Hepatocyte (in vitro differentiated cells): ENCODE measurements around the gene SEMA3G. TPM values are rescaled to one million over a fixed set of nuclear protein-coding genes. Genes with fewer than 3 reads are reported as not detected.

Source experiments
- DNase-seq: peaks from one replicate; pipeline ENCODE4 v3.0.0-alpha.2; 2016; ENCODE audit warnings: low spot score
- H2AFZ ChIP-seq: fragments of 200-600 bp; sonication (generic); 2 replicates; pipeline ENCODE4 v1.6.0; 2016; ENCODE audit warnings: antibody characterized with exemption, mild to moderate bottlenecking
- H3K27ac ChIP-seq: fragments of 200-600 bp; sonication (generic); 2 replicates; pipeline ENCODE4 v1.5.1; 2016; ENCODE audit warnings: mild to moderate bottlenecking
- H3K27me3 ChIP-seq: fragments of 200-600 bp; sonication (generic); 2 replicates; pipeline ENCODE4 v1.6.1; 2016
- H3K36me3 ChIP-seq: fragments of 200-600 bp; sonication (generic); replicated peaks from 2 replicates; pipeline ENCODE4 v1.5.1; 2016; ENCODE audit warnings: low read depth; ENCODE audit not compliant: insufficient read depth
- H3K4me1 ChIP-seq: fragments of 200-600 bp; sonication (generic); 2 replicates; pipeline ENCODE4 v1.5.1; 2016; ENCODE audit warnings: mild to moderate bottlenecking, moderate library complexity; ENCODE audit not compliant: insufficient read depth
- H3K4me2 ChIP-seq: fragments of 200-600 bp; sonication (generic); 2 replicates; pipeline ENCODE4 v1.6.0; 2016
- H3K4me3 ChIP-seq: fragments of 200-600 bp; sonication (generic); 2 replicates; pipeline ENCODE4 v1.5.1; 2016; ENCODE audit warnings: mild to moderate bottlenecking
- H3K79me2 ChIP-seq: fragments of 200-600 bp; sonication (generic); 2 replicates; pipeline ENCODE4 v1.6.0; 2017; ENCODE audit warnings: mild to moderate bottlenecking
- H3K9me2 ChIP-seq: fragments of 200-600 bp; sonication (generic); replicated peaks from 2 replicates; pipeline ENCODE4 v1.6.0; 2017; ENCODE audit warnings: mild to moderate bottlenecking; ENCODE audit not compliant: insufficient read depth
- H3K9me3 ChIP-seq: fragments of 200-600 bp; sonication (generic); 2 replicates; pipeline ENCODE4 v1.5.1; 2016; ENCODE audit warnings: low read depth, mild to moderate bottlenecking
- H4K20me1 ChIP-seq: fragments of 200-600 bp; sonication (generic); 2 replicates; pipeline ENCODE4 v1.6.0; 2016; ENCODE audit warnings: mild to moderate bottlenecking; ENCODE audit not compliant: insufficient read depth, poor library complexity, severe bottlenecking
- EZH2 ChIP-seq: fragments of 200-600 bp; sonication (generic); IDR thresholded peaks from 2 replicates; pipeline ENCODE4 v1.6.1; 2016; ENCODE audit warnings: antibody characterized with exemption, mild to moderate bottlenecking, borderline replicate concordance
- EZH2phosphoT487 ChIP-seq: fragments of 200-600 bp; sonication (generic); IDR thresholded peaks from one replicate; pipeline ENCODE4 v1.6.1; 2018; ENCODE audit warnings: antibody characterized with exemption, mild to moderate bottlenecking, low read depth, moderate library complexity; ENCODE audit not compliant: unreplicated experiment, severe bottlenecking
- WGBS: methylation state at CpG from one replicate; pipeline ENCODE4 v1.1.6; 2016; ENCODE audit warnings: low lambda C conversion rate; ENCODE audit errors: missing lambda C conversion rate; 5-methylcytosine and 5-hydroxymethylcytosine counted together
- polyA plus RNA-seq: library from polyadenylated mRNA; unstranded; fragments of >200 nt; fragmentation: Nextera tagmentation; extraction: Ambion mirVana; gene quantifications from 2 replicates; pipeline ENCODE4 v1.2.1, GENCODE V29; 2016
- total RNA-seq: library from RNA; depleted of rRNA; stranded (reverse); fragments of >200 nt; gene quantifications from 2 replicates; pipeline ENCODE4 v1.2.3, GENCODE V29; 2014
- TF ChIP-seq, protein P1 (sequence below): fragments of 200-600 bp; sonication (generic); IDR thresholded peaks from 2 replicates; pipeline ENCODE4 v1.5.1; 2016; ENCODE audit warnings: antibody characterized with exemption, mild to moderate bottlenecking; ENCODE audit not compliant: poor library complexity

The SEMA3G gene
- total and polyA plus RNA-seq, 2 experiments from 2014 or later = 0.48 to 3.8 TPM

DNA sequence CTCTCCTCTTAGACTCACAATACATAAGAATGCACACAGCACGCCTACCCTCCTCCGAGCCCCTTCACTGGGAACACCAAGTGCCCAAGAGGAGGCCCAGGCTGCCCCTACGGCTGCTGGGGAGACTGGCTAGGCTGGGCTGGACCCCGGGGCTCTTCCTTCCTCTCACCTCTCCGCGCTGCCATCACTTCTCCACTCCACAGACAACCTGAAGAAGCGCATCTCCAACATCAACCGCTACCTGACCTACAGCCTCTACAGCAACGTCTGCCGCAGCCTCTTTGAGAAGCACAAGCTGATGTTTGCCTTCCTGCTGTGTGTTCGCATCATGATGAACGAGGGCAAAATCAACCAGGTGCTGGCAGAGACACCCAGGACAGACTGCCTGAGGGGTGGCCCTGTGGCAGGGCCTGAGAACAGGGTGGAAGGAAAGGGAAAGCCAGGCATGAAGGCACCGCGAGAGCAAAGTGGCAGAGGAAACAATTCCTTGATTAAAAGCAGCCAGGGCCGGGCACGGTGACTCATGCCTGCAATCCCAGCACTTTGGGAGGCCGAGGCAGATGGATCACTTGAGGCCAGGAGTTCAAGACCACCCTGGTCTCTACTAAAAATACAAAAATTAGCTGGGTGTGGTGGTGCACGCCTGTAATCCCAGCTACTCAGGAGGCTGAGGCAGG, 51.6 kb downstream of the SEMA3G start:
- TF ChIP-seq EZH2phosphoT487 (no peak), EZH2 (no peak)
- TF ChIP-seq, protein P1, sequence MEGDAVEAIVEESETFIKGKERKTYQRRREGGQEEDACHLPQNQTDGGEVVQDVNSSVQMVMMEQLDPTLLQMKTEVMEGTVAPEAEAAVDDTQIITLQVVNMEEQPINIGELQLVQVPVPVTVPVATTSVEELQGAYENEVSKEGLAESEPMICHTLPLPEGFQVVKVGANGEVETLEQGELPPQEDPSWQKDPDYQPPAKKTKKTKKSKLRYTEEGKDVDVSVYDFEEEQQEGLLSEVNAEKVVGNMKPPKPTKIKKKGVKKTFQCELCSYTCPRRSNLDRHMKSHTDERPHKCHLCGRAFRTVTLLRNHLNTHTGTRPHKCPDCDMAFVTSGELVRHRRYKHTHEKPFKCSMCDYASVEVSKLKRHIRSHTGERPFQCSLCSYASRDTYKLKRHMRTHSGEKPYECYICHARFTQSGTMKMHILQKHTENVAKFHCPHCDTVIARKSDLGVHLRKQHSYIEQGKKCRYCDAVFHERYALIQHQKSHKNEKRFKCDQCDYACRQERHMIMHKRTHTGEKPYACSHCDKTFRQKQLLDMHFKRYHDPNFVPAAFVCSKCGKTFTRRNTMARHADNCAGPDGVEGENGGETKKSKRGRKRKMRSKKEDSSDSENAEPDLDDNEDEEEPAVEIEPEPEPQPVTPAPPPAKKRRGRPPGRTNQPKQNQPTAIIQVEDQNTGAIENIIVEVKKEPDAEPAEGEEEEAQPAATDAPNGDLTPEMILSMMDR = no peak
- no peaks in the 10 kb centered on the region for H3K9me3 ChIP-seq
- no peak overlapping the region for H2AFZ ChIP-seq
- no peak overlapping the region for H3K4me3 ChIP-seq
- no peak for DNase-seq
- H3K79me2 ChIP-seq = no peaks in the 10 kb centered on the region
- no peak overlapping the region for H3K27ac ChIP-seq
- no peaks in the 10 kb centered on the region for H3K27me3 ChIP-seq
- H3K36me3 ChIP-seq = no peaks in the 10 kb centered on the region
- 84% methylated on average over 18 of the region's 18 CpGs for WGBS
- H4K20me1 ChIP-seq = no peaks in the 10 kb centered on the region
- no peaks in the 10 kb centered on the region for H3K9me2 ChIP-seq
- no peaks in the 10 kb centered on the region for H3K4me1 ChIP-seq
- H3K4me2 ChIP-seq = no peak overlapping the region

DNA sequence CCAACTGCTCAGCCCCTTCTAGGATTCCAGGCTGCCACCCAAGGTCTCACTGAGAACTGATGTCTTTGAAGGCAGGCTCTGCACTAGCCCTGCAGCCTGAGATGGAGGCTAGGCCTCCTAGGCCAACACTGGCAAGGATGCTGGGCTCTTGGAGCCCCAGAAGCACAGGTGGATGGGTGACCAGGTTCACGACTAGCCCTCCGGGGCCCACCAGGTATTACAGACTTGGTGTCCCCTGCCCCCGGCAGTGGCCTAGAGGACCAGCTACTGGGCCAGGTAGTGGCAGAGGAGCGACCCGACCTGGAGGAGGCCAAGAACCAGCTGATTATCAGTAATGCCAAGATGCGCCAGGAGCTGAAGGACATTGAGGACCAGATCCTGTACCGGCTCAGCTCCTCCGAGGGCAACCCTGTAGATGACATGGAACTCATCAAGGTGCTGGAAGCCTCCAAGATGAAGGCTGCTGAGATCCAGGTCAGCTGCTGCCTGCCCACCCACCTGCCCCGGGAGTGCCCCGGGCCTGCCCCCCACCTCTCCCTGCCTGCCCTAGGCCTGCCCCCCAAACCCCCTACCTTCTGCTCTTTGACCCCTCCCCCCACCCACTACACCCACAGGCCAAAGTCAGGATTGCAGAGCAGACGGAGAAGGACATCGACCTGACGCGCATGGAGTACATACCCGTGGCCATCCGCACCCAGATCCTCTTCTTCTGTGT, 52.5 kb downstream of the SEMA3G start:
- no peak overlapping the region for H2AFZ ChIP-seq
- TF ChIP-seq, protein P1 = no peak
- TF ChIP-seq EZH2phosphoT487 = no peak
- no peaks in the 10 kb centered on the region for H3K27me3 ChIP-seq
- H3K79me2 ChIP-seq = no peaks in the 10 kb centered on the region
- no peaks in the 10 kb centered on the region for H3K4me1 ChIP-seq
- no peaks in the 10 kb centered on the region for H3K36me3 ChIP-seq
- no peak overlapping the region for H3K4me3 ChIP-seq
- 97% methylated on average over 16 of the region's 16 CpGs for WGBS
- no peak overlapping the region for H3K27ac ChIP-seq
- H3K4me2 ChIP-seq = no peak overlapping the region
- no peaks in the 10 kb centered on the region for H3K9me2 ChIP-seq
- DNase-seq = no peak
- H3K9me3 ChIP-seq = no peaks in the 10 kb centered on the region
- no peaks in the 10 kb centered on the region for H4K20me1 ChIP-seq

DNA sequence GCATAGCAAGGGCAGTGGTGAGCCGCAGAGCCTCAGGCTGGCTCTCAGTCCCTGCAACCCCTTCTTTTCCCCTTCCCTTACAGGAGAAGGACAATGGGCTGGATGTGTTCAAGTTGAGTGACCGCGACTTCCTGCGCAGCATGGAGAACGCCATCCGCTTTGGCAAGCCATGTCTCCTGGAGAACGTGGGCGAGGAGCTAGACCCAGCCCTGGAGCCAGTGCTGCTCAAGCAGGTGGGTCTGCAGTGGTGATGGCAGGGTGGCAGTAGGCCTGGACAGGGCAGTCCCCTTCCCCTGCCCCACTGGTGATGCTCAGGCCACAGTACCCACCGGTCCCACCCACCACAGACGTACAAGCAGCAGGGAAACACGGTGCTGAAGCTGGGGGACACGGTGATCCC, 53.8 kb downstream of the SEMA3G start:
- TF ChIP-seq EZH2 = no peak
- TF ChIP-seq, protein P1 = no peak
- TF ChIP-seq EZH2phosphoT487 = no peak
- 94% methylated on average over 12 of the region's 12 CpGs for WGBS
- Histone ChIP-seq H3K27ac (no peak overlapping the region), H2AFZ (no peak overlapping the region), H3K4me2 (no peak overlapping the region), H3K9me3 (no peaks in the 10 kb centered on the region), H3K4me3 (no peak overlapping the region), H3K9me2 (no peaks in the 10 kb centered on the region), H3K79me2 (no peaks in the 10 kb centered on the region), H3K27me3 (no peaks in the 10 kb centered on the region), H3K36me3 (no peaks in the 10 kb centered on the region), H3K4me1 (no peaks in the 10 kb centered on the region), H4K20me1 (no peaks in the 10 kb centered on the region)
- DNase-seq = no peak
